Measurements from ENCODE around the gene MAPK6. TPM values are rescaled to one million over a fixed set of nuclear protein-coding genes. Genes with fewer than 3 reads are reported as not detected.

MAPK6 gene
- total RNA-seq, 4 donors from 2014 or later = 13.3 to 19.4 (median 14.2) TPM

GRCh38 chr15:52008698-52009434 lies 10.2 kb upstream of the MAPK6 start:
- Histone ChIP-seq H3K27me3 (no peaks in the 10 kb centered on the region), H3K27ac (replicated peaks in 1 of 4) (no peak overlapping the region), H3K36me3 (no peaks in the 10 kb centered on the region), H3K4me1 (peaks cover 13 to 21% (median 18%) of the 10 kb centered on the region in 4 donors), H3K9me3 (no peaks in the 10 kb centered on the region), H3K4me3 (no peak overlapping the region)
- 59% methylated on average over 2 of the region's 2 CpGs for WGBS
- intact Hi-C loops (cut with DNase I) = no loop called here
- no peak for DNase-seq (ENCODE audit: extremely low spot score)
- TF ChIP-seq POLR2AphosphoS5 (IDR thresholded peaks at IDR 0.05) = no peak
- TF ChIP-seq EP300 (IDR thresholded peaks at IDR 0.05) = no peak
- no peak for TF ChIP-seq POLR2A (IDR thresholded peaks at IDR 0.05; ENCODE audit: low read depth)
- TF ChIP-seq CTCF (IDR thresholded peaks at IDR 0.05) = no peak

- 80% methylated on average over 14 of the region's 14 CpGs for WGBS
- Histone ChIP-seq H3K4me1 (peaks cover 13 to 24% (median 18%) of the 10 kb centered on the region in 4 donors), H3K27me3 (no peaks in the 10 kb centered on the region), H3K27ac (replicated peaks in 1 of 4) (peak overlapping the region in 1 of 4 donors; percentile 57), H3K4me3 (no peak overlapping the region), H3K36me3 (no peaks in the 10 kb centered on the region), H3K9me3 (no peaks in the 10 kb centered on the region)
- no peak for DNase-seq (ENCODE audit: extremely low spot score)
- intact Hi-C loops (cut with DNase I) = no loop called here
- TF ChIP-seq CTCF (IDR thresholded peaks at IDR 0.05) = no peak
- TF ChIP-seq POLR2A (IDR thresholded peaks at IDR 0.05; ENCODE audit: low read depth) = no peak
- TF ChIP-seq POLR2AphosphoS5 (IDR thresholded peaks at IDR 0.05) = no peak
- TF ChIP-seq EP300 (IDR thresholded peaks at IDR 0.05) = no peak
Observed at GRCh38 chr15:52010633-52011595, 8.1 kb upstream of the MAPK6 start.

GRCh38 chr15:52011711-52012144 lies 7.3 kb upstream of the MAPK6 start:
- H3K27ac ChIP-seq (replicated peaks in 1 of 4) = peak overlapping the region in 1 of 4 donors; percentile 57
- H3K36me3 ChIP-seq = no peaks in the 10 kb centered on the region
- H3K4me1 ChIP-seq = peaks cover 13 to 21% (median 18%) of the 10 kb centered on the region in 4 donors
- TF ChIP-seq CTCF (IDR thresholded peaks at IDR 0.05) (no peak), POLR2A (IDR thresholded peaks at IDR 0.05; ENCODE audit: low read depth) (no peak), POLR2AphosphoS5 (IDR thresholded peaks at IDR 0.05) (no peak)
- intact Hi-C loops (cut with DNase I) = no loop called here
- 33% methylated on average over 3 of the region's 3 CpGs for WGBS
- DNase-seq (ENCODE audit: extremely low spot score) = no peak
- H3K9me3 ChIP-seq = no peaks in the 10 kb centered on the region
- no peak overlapping the region for H3K4me3 ChIP-seq
- H3K27me3 ChIP-seq = no peaks in the 10 kb centered on the region

- Histone ChIP-seq H3K4me3 (no peak overlapping the region), H3K27ac (replicated peaks in 1 of 4) (peak overlapping the region in 1 of 4 donors; percentile 57), H3K4me1 (peaks cover 13 to 19% (median 17%) of the 10 kb centered on the region in 4 donors), H3K27me3 (no peaks in the 10 kb centered on the region), H3K9me3 (no peaks in the 10 kb centered on the region), H3K36me3 (no peaks in the 10 kb centered on the region)
- 67% methylated on average over 2 of the region's 2 CpGs for WGBS
- DNase-seq (ENCODE audit: extremely low spot score) = no peak
- TF ChIP-seq POLR2AphosphoS5 (IDR thresholded peaks at IDR 0.05) (no peak), EP300 (IDR thresholded peaks at IDR 0.05) (no peak), POLR2A (IDR thresholded peaks at IDR 0.05; ENCODE audit: low read depth) (no peak), CTCF (IDR thresholded peaks at IDR 0.05) (no peak)
- intact Hi-C loops (cut with DNase I) = no loop called here
Observed at GRCh38 chr15:52012210-52012609, 6.8 kb upstream of the MAPK6 start.

Data from esophagus muscularis mucosa (tissue), 4 donors.